SU-DHL-6 (cell line): ENCODE data around the gene PRR12.

ENCODE experiments used
- H2AFZ ChIP-seq: fragments of 200-600 bp; sonication (generic); 2 replicates; pipeline ENCODE4 v1.6.1; 2014; ENCODE audit warnings: low read depth, mild to moderate bottlenecking, moderate library complexity, mixed read lengths, antibody characterized with exemption, low read length; ENCODE audit not compliant: severe bottlenecking
- H3F3A ChIP-seq: fragments of 200-600 bp; shearing (Covaris generic); 2 replicates; pipeline ENCODE4 v1.6.0; 2016; ENCODE audit warnings: antibody characterized with exemption, mild to moderate bottlenecking; ENCODE audit not compliant: insufficient read depth
- H3K27ac ChIP-seq: fragments of 200-600 bp; sonication (generic); 2 replicates; pipeline ENCODE4 v1.5.1; 2016; ENCODE audit warnings: low read depth, mild to moderate bottlenecking, low read length, moderate library complexity, mixed read lengths
- H3K27me3 ChIP-seq: fragments of 200-600 bp; sonication (generic), shearing (Covaris generic); 2 replicates; pipeline ENCODE4 v1.6.0; 2014; ENCODE audit warnings: mild to moderate bottlenecking, low read length
- H3K36me3 ChIP-seq: fragments of 200-600 bp; sonication (generic); 2 replicates; pipeline ENCODE4 v1.6.1; 2014; ENCODE audit warnings: mild to moderate bottlenecking, low read length, mixed read lengths
- H3K4me2 ChIP-seq: fragments of 300-600, 200-600 bp; shearing (Covaris generic), sonication (generic); 2 replicates; pipeline ENCODE4 v1.6.0; 2014; ENCODE audit warnings: low read length, low read depth, mild to moderate bottlenecking; ENCODE audit not compliant: poor library complexity, severe bottlenecking
- H3K4me3 ChIP-seq: fragments of 200-600 bp; sonication (generic); 2 replicates; pipeline ENCODE4 v1.5.1; 2014; ENCODE audit warnings: antibody characterized with exemption, low read length, mild to moderate bottlenecking, mixed read lengths; ENCODE audit not compliant: insufficient read depth, poor library complexity, severe bottlenecking
- H3K79me2 ChIP-seq: fragments of 200-600 bp; sonication (generic); 2 replicates; pipeline ENCODE4 v1.6.1; 2014; ENCODE audit warnings: mild to moderate bottlenecking, low read length, moderate library complexity; ENCODE audit not compliant: insufficient read depth
- H3K9ac ChIP-seq: fragments of 200-600 bp; sonication (generic); 2 replicates; pipeline ENCODE4 v1.7.0; 2014; ENCODE audit warnings: mild to moderate bottlenecking, low read length
- H3K9me2 ChIP-seq: fragments of 200-600 bp; sonication (generic); replicated peaks from 2 replicates; pipeline ENCODE4 v1.6.1; 2014; ENCODE audit warnings: low read length; ENCODE audit not compliant: insufficient read depth
- H3K9me3 ChIP-seq: fragments of 200-600 bp; sonication (generic); 2 replicates; pipeline ENCODE4 v1.6.1; 2014; ENCODE audit warnings: low read length, mixed read lengths; ENCODE audit not compliant: insufficient read depth
- H4K20me1 ChIP-seq: fragments of 200-600 bp; sonication (generic); 2 replicates; pipeline ENCODE4 v1.6.1; 2014; ENCODE audit warnings: low read depth, mild to moderate bottlenecking, antibody characterized with exemption, low read length, moderate library complexity, mixed read lengths
- EZH2phosphoT487 ChIP-seq: fragments of 200-600 bp; sonication (generic), shearing (Covaris generic); conservative IDR thresholded peaks from 2 replicates; pipeline ENCODE4 v1.6.1; 2018; ENCODE audit warnings: mild to moderate bottlenecking, antibody characterized with exemption, low read length, moderate library complexity, mixed read lengths
- TF ChIP-seq, protein P1 (sequence below): fragments of 200-600 bp; sonication (generic); IDR thresholded peaks from one replicate; pipeline ENCODE4 v1.5.1; 2017; ENCODE audit warnings: antibody characterized with exemption, mild to moderate bottlenecking, low read length, moderate library complexity; ENCODE audit not compliant: insufficient read depth, poor library complexity, severe bottlenecking

Gene PRR12

DNA sequence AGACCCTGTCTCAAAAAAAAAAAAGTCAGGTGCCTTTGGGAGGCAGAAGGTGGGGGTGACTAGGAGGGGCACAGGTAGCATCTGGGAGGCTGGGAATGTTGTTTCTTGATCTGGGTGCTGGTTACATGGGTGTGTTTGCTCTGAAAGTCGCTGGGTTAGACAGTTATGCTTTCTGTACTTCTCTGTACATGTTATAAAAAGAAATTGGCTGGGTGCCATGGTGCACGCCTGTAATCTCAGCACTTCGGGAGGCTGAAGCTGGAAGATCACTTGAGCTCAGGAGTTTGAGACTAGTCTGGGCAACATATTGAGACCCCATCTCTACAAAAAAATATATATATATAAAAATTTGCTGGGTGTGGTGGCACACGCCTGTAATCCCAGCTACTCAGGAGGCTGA is 25.7 kb upstream of the PRR12 start:
- no peak overlapping the region for H3K27ac ChIP-seq
- H3K4me2 ChIP-seq, result no peak overlapping the region
- no peaks in the 10 kb centered on the region for H3F3A ChIP-seq
- no peaks in the 10 kb centered on the region for H3K9me3 ChIP-seq
- no peaks in the 10 kb centered on the region for H4K20me1 ChIP-seq
- no peaks in the 10 kb centered on the region for H3K36me3 ChIP-seq
- no peaks in the 10 kb centered on the region for H3K9me2 ChIP-seq
- peaks cover 62% of the 10 kb centered on the region for H3K79me2 ChIP-seq
- H3K9ac ChIP-seq, result no peak overlapping the region
- no peak overlapping the region for H3K4me3 ChIP-seq
- no peaks in the 10 kb centered on the region for H3K27me3 ChIP-seq
- TF ChIP-seq EZH2phosphoT487, result no peak
- TF ChIP-seq, protein P1, sequence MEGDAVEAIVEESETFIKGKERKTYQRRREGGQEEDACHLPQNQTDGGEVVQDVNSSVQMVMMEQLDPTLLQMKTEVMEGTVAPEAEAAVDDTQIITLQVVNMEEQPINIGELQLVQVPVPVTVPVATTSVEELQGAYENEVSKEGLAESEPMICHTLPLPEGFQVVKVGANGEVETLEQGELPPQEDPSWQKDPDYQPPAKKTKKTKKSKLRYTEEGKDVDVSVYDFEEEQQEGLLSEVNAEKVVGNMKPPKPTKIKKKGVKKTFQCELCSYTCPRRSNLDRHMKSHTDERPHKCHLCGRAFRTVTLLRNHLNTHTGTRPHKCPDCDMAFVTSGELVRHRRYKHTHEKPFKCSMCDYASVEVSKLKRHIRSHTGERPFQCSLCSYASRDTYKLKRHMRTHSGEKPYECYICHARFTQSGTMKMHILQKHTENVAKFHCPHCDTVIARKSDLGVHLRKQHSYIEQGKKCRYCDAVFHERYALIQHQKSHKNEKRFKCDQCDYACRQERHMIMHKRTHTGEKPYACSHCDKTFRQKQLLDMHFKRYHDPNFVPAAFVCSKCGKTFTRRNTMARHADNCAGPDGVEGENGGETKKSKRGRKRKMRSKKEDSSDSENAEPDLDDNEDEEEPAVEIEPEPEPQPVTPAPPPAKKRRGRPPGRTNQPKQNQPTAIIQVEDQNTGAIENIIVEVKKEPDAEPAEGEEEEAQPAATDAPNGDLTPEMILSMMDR, result no peak
- H2AFZ ChIP-seq, result no peak overlapping the region

DNA sequence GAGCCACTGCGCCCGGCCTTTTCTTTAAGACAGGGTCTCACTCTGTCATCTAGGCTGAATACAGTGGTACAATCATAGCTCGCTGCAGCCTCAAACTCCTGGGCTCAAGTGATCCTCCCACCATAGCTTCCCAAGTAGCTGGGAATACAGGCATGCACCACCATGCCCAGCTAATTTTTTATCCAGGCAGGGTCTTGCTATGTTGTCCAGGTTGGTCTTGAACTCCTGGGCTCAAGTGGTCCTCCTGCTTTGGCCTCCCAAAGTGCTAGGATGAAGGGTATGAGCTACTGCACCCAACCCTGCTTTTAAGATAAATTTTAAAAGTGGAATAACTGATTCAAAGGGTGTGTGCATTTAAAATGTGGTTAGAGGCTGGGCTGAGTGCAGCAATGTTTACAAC is 24.7 kb upstream of the PRR12 start:
- H2AFZ ChIP-seq, result no peak overlapping the region
- H3K9me3 ChIP-seq, result no peaks in the 10 kb centered on the region
- H3K27me3 ChIP-seq, result no peaks in the 10 kb centered on the region
- no peaks in the 10 kb centered on the region for H3K36me3 ChIP-seq
- TF ChIP-seq, protein P1, result no peak
- TF ChIP-seq EZH2phosphoT487, result no peak
- H3K79me2 ChIP-seq, result peaks cover 64% of the 10 kb centered on the region
- H3K27ac ChIP-seq, result no peak overlapping the region
- H3F3A ChIP-seq, result no peaks in the 10 kb centered on the region
- H3K9ac ChIP-seq, result no peak overlapping the region
- H3K9me2 ChIP-seq, result no peaks in the 10 kb centered on the region
- no peak overlapping the region for H3K4me2 ChIP-seq
- no peaks in the 10 kb centered on the region for H4K20me1 ChIP-seq
- no peak overlapping the region for H3K4me3 ChIP-seq

DNA sequence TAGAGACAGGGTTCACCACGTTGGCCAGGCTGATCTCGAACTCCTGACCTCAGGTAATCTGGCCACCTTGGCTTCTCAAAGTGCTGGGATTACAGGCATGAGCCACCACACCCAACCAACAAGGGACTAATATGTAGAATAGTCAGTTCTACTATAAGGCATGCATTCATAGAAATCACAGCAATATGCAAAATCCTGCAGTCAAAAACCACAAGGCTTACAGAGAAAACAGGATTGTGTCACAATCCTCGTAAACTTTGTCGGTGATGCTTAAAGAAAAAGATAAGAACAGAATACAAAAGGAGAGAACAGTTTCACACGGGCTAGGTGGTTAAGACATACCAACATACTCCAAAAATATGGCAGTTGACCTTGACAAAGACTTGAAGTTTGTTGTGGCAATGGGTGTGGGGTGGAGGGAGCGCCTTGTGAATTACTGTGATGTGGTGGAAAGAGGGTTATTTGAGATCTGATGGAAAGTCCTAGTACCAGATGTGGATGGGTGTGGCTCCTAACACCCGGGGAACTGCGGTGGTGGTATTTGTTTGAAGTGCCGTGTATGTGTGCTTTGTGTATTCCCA is 23.0 kb upstream of the PRR12 start:
- no peak overlapping the region for H2AFZ ChIP-seq
- H4K20me1 ChIP-seq, result no peaks in the 10 kb centered on the region
- H3F3A ChIP-seq, result no peaks in the 10 kb centered on the region
- no peaks in the 10 kb centered on the region for H3K9me3 ChIP-seq
- TF ChIP-seq, protein P1, result no peak
- no peak for TF ChIP-seq EZH2phosphoT487
- H3K9ac ChIP-seq, result no peak overlapping the region
- H3K4me3 ChIP-seq, result no peak overlapping the region
- H3K79me2 ChIP-seq, result peaks cover 58% of the 10 kb centered on the region
- H3K9me2 ChIP-seq, result no peaks in the 10 kb centered on the region
- H3K36me3 ChIP-seq, result no peaks in the 10 kb centered on the region
- no peak overlapping the region for H3K4me2 ChIP-seq
- H3K27ac ChIP-seq, result no peak overlapping the region
- no peaks in the 10 kb centered on the region for H3K27me3 ChIP-seq
